Calu3 (cell line): Measurements from ENCODE around the gene NNMT. TPM values are rescaled to one million over a fixed set of nuclear protein-coding genes. Genes with fewer than 3 reads are reported as not detected.

Experiments
- BruUV-seq: library from RNA; stranded (reverse); fragments of 400-500 nt; replicated peaks from 2 replicates; lab custom pipeline; 2021; lab: Mats Ljungman, UMichigan
- CTCF ChIA-PET: fragments of 300-600 bp; sonication (Branson Sonifier 250); formaldehyde crosslinking; loops from one replicate; lab custom pipeline; 2022; ENCODE audit warnings: antibody characterized with exemption; lab: Charles Lee
- DNase-seq: peaks from one replicate; pipeline ENCODE4 v3.0.0; 2022
- H3K27ac Mint-ChIP-seq: one replicate; pipeline ENCODE4 v1.8.0; 2022; ENCODE audit warnings: mixed read lengths; ENCODE audit not compliant: unreplicated experiment
- H3K27me3 Mint-ChIP-seq: one replicate; pipeline ENCODE4 v1.8.0; 2022; ENCODE audit warnings: mixed read lengths; ENCODE audit not compliant: unreplicated experiment
- H3K36me3 Mint-ChIP-seq: one replicate; pipeline ENCODE4 v1.8.0; 2022; ENCODE audit warnings: mild to moderate bottlenecking, moderate library complexity, mixed read lengths; ENCODE audit not compliant: insufficient read depth, unreplicated experiment
- H3K4me1 Mint-ChIP-seq: one replicate; pipeline ENCODE4 v1.8.0; 2022; ENCODE audit warnings: mild to moderate bottlenecking, low read depth, mixed read lengths; ENCODE audit not compliant: unreplicated experiment
- H3K4me3 Mint-ChIP-seq: one replicate; pipeline ENCODE4 v1.8.0; 2022; ENCODE audit warnings: mild to moderate bottlenecking, low read depth, moderate library complexity, mixed read lengths; ENCODE audit not compliant: unreplicated experiment
- H3K9me3 Mint-ChIP-seq: one replicate; pipeline ENCODE4 v1.8.0; 2022; ENCODE audit warnings: low read depth, mixed read lengths; ENCODE audit not compliant: unreplicated experiment
- CTCF ChIP-seq: fragments of 200-600 bp; IDR thresholded peaks from one replicate; pipeline ENCODE4 v1.8.0; 2022; ENCODE audit warnings: antibody characterized with exemption; ENCODE audit not compliant: unreplicated experiment
- intact Hi-C: fragments of 100-400 bp; cut with micrococcal nuclease; formaldehyde crosslinking; loops from one replicate; pipeline ENCODE4 v1.10.0; 2022; ENCODE audit not compliant: unreplicated experiment
- total RNA-seq: library from RNA; stranded (reverse); gene quantifications from 2 replicates; pipeline ENCODE4 v1.2.3, GENCODE V29; 2022

The NNMT gene
- total RNA-seq, 1 experiment from 2014 or later = 116 TPM

- Mint-ChIP-seq H3K9me3 (no peaks in the 10 kb centered on the region), H3K36me3 (no peaks in the 10 kb centered on the region), H3K4me3 (no peak overlapping the region), H3K4me1 (no peaks in the 10 kb centered on the region), H3K27ac (no peak overlapping the region), H3K27me3 (peaks cover 22% of the 10 kb centered on the region)
- BruUV-seq = no TSS peak
- no peak for DNase-seq
- no peak for TF ChIP-seq CTCF
- CTCF ChIA-PET = interaction anchor here (0.7 to 5.5 kb wide), 5 partner anchors 66 to 458 kb away, joined by 3 to 35 read pairs (median 5); no protein-coding TSS in a partner anchor
- intact Hi-C loops = loop anchor here (2.0 to 5.0 kb wide), 3 partner anchors 81 to 457 kb away; no protein-coding TSS in a partner anchor
Measured at GRCh38 chr11:114263513-114264170, 32.6 kb upstream of the NNMT start.

GRCh38 chr11:114264381-114264780 lies 31.8 kb upstream of the NNMT start:
- no peaks in the 10 kb centered on the region for H3K4me1 Mint-ChIP-seq
- H3K27ac Mint-ChIP-seq = no peak overlapping the region
- H3K36me3 Mint-ChIP-seq = no peaks in the 10 kb centered on the region
- no peak for TF ChIP-seq CTCF
- CTCF ChIA-PET = no interaction called here
- no peak overlapping the region for H3K4me3 Mint-ChIP-seq
- no peaks in the 10 kb centered on the region for H3K9me3 Mint-ChIP-seq
- peaks cover 14% of the 10 kb centered on the region for H3K27me3 Mint-ChIP-seq
- intact Hi-C loops = loop anchor here (5.0 kb wide), 1 partner anchor 82 kb away; no protein-coding TSS in a partner anchor
- no peak for DNase-seq
- BruUV-seq = no TSS peak

GRCh38 chr11:114265122-114265878 lies 30.9 kb upstream of the NNMT start:
- Mint-ChIP-seq H3K27me3 (peaks cover 5% of the 10 kb centered on the region), H3K27ac (no peak overlapping the region), H3K4me1 (no peaks in the 10 kb centered on the region), H3K9me3 (no peaks in the 10 kb centered on the region), H3K4me3 (no peak overlapping the region), H3K36me3 (no peaks in the 10 kb centered on the region)
- intact Hi-C loops = no loop called here
- no peak for DNase-seq
- TF ChIP-seq CTCF = no peak
- no TSS peak for BruUV-seq
- CTCF ChIA-PET = no interaction called here

GRCh38 chr11:114269498-114269897 lies 26.7 kb upstream of the NNMT start:
- DNase-seq = no peak
- H3K36me3 Mint-ChIP-seq = no peaks in the 10 kb centered on the region
- no peaks in the 10 kb centered on the region for H3K4me1 Mint-ChIP-seq
- no TSS peak for BruUV-seq
- H3K27me3 Mint-ChIP-seq = peaks cover 42% of the 10 kb centered on the region
- no peak for TF ChIP-seq CTCF
- intact Hi-C loops = no loop called here
- H3K27ac Mint-ChIP-seq = no peak overlapping the region
- CTCF ChIA-PET = no interaction called here
- no peak overlapping the region for H3K4me3 Mint-ChIP-seq
- no peaks in the 10 kb centered on the region for H3K9me3 Mint-ChIP-seq
